Measurements from ENCODE around the gene POU2AF1.

- TF ChIP-seq CTCF (optimal IDR thresholded peaks at IDR 0.05 in 1 of 3, IDR thresholded peaks at IDR 0.05 in 1 of 3, conservative IDR thresholded peaks at IDR 0.05 in 1 of 3; ENCODE audit: extremely low read depth in 1 of 3, insufficient read depth in 2 of 3, low read length in 3 of 3) (no peak), EZH2 (IDR thresholded peaks at IDR 0.05; ENCODE audit: low read length) (no peak)
Observed at GRCh38 chr11:111310723-111311122, 68.4 kb downstream of the POU2AF1 start.

All from keratinocyte (primary cell).